Measurements from ENCODE around the gene NUDT16L1. TPM values are rescaled to one million over a fixed set of nuclear protein-coding genes. Genes with fewer than 3 reads are reported as not detected.

Gene NUDT16L1
- total and polyA plus RNA-seq, 5 donors from 2014 or later = 43.7 to 110 (median 88.0) TPM

GRCh38 chr16:4728676-4729075 is 35.3 kb downstream of the NUDT16L1 start:
- no peaks in the 10 kb centered on the region for H3K27me3 ChIP-seq (ENCODE audit: control insufficient read depth, insufficient read depth, low read length)
- peaks cover 16% of the 10 kb centered on the region for H3K36me3 Mint-ChIP-seq
- DNase-seq (no peak), ATAC-seq (ENCODE audit: low read depth in 2 of 2) (no peak)
- H3K4me1 ChIP-seq (ENCODE audit: control insufficient read depth, insufficient read depth, low read length, poor library complexity, severe bottlenecking) = peaks cover 6% of the 10 kb centered on the region
- H3K4me3 ChIP-seq (ENCODE audit: low read depth, low read length) = no peak overlapping the region
- H3K27me3 Mint-ChIP-seq = no peaks in the 10 kb centered on the region
- H3K4me1 Mint-ChIP-seq = peaks cover 8 to 10% (median 9%) of the 10 kb centered on the region in 4 donors
- H3K4me3 Mint-ChIP-seq = peak overlapping the region in 1 of 4 donors; percentile 68
- no peak overlapping the region for H3K27ac ChIP-seq (ENCODE audit: insufficient read depth, low read length, poor library complexity, severe bottlenecking)
- no peaks in the 10 kb centered on the region for H3K9me3 ChIP-seq (ENCODE audit: control insufficient read depth in 2 of 2, low read length in 2 of 2)
- peak overlapping the region in 1 of 3 donors; percentile 37 for H3K27ac Mint-ChIP-seq
- no peaks in the 10 kb centered on the region for H3K9me3 Mint-ChIP-seq
- H3K36me3 ChIP-seq (ENCODE audit: control insufficient read depth, insufficient read depth, low read length) = peaks cover 19% of the 10 kb centered on the region

GRCh38 chr16:4729876-4730275 is 36.5 kb downstream of the NUDT16L1 start:
- peaks cover 12% of the 10 kb centered on the region for H3K36me3 Mint-ChIP-seq
- no peaks in the 10 kb centered on the region for H3K27me3 ChIP-seq (ENCODE audit: control insufficient read depth, insufficient read depth, low read length)
- peaks cover 10% of the 10 kb centered on the region for H3K4me1 ChIP-seq (ENCODE audit: control insufficient read depth, insufficient read depth, low read length, poor library complexity, severe bottlenecking)
- no peaks in the 10 kb centered on the region for H3K9me3 ChIP-seq (ENCODE audit: control insufficient read depth in 2 of 2, low read length in 2 of 2)
- no peaks in the 10 kb centered on the region for H3K9me3 Mint-ChIP-seq
- DNase-seq (no peak), ATAC-seq (ENCODE audit: low read depth in 2 of 2) (no peak)
- no peak overlapping the region for H3K27ac ChIP-seq (ENCODE audit: insufficient read depth, low read length, poor library complexity, severe bottlenecking)
- peaks cover 5% of the 10 kb centered on the region for H3K27me3 Mint-ChIP-seq
- peaks cover 14% of the 10 kb centered on the region for H3K36me3 ChIP-seq (ENCODE audit: control insufficient read depth, insufficient read depth, low read length)
- no peak overlapping the region for H3K27ac Mint-ChIP-seq
- H3K4me3 Mint-ChIP-seq = peak overlapping the region in 1 of 4 donors; percentile 35
- no peak overlapping the region for H3K4me3 ChIP-seq (ENCODE audit: low read depth, low read length)
- H3K4me1 Mint-ChIP-seq = peaks cover 8 to 17% (median 10%) of the 10 kb centered on the region in 4 donors

- H3K27ac ChIP-seq (ENCODE audit: insufficient read depth, low read length, poor library complexity, severe bottlenecking) = no peak overlapping the region
- peaks cover 19% of the 10 kb centered on the region for H3K4me1 ChIP-seq (ENCODE audit: control insufficient read depth, insufficient read depth, low read length, poor library complexity, severe bottlenecking)
- peak overlapping the region; percentile 79 for H3K4me3 ChIP-seq (ENCODE audit: low read depth, low read length)
- peaks cover 3% of the 10 kb centered on the region for H3K36me3 ChIP-seq (ENCODE audit: control insufficient read depth, insufficient read depth, low read length)
- ATAC-seq (ENCODE audit: low read depth in 2 of 2) = no peak
- H3K9me3 ChIP-seq (ENCODE audit: control insufficient read depth in 2 of 2, low read length in 2 of 2) = no peaks in the 10 kb centered on the region
- Mint-ChIP-seq H3K4me3 (peak overlapping the region; percentile 90 to 98 (median 96)), H3K27ac (peak overlapping the region in 1 of 3 donors; percentile 87), H3K36me3 (peaks cover 5% of the 10 kb centered on the region), H3K9me3 (no peaks in the 10 kb centered on the region), H3K4me1 (peaks cover 5 to 22% (median 15%) of the 10 kb centered on the region in 4 donors), H3K27me3 (peaks cover 5% of the 10 kb centered on the region)
- no peaks in the 10 kb centered on the region for H3K27me3 ChIP-seq (ENCODE audit: control insufficient read depth, insufficient read depth, low read length)
- no peak for DNase-seq
Observed at GRCh38 chr16:4733211-4733742, 39.9 kb downstream of the NUDT16L1 start.

- peaks cover 19% of the 10 kb centered on the region for H3K4me1 ChIP-seq (ENCODE audit: control insufficient read depth, insufficient read depth, low read length, poor library complexity, severe bottlenecking)
- H3K9me3 ChIP-seq (ENCODE audit: control insufficient read depth in 2 of 2, low read length in 2 of 2) = no peaks in the 10 kb centered on the region
- peak overlapping the region; percentile 82 for H3K27ac ChIP-seq (ENCODE audit: insufficient read depth, low read length, poor library complexity, severe bottlenecking)
- peak in 1 of 3 donors; percentile 26 for DNase-seq
- H3K27me3 Mint-ChIP-seq = peaks cover 5% of the 10 kb centered on the region
- ATAC-seq (ENCODE audit: low read depth in 2 of 2) = peak in 1 of 2 donors; percentile 1
- peaks cover 5 to 22% (median 15%) of the 10 kb centered on the region in 4 donors for H3K4me1 Mint-ChIP-seq
- H3K27me3 ChIP-seq (ENCODE audit: control insufficient read depth, insufficient read depth, low read length) = no peaks in the 10 kb centered on the region
- H3K9me3 Mint-ChIP-seq = no peaks in the 10 kb centered on the region
- H3K4me3 ChIP-seq (ENCODE audit: low read depth, low read length) = peak overlapping the region; percentile 79
- peaks cover 3% of the 10 kb centered on the region for H3K36me3 ChIP-seq (ENCODE audit: control insufficient read depth, insufficient read depth, low read length)
- peak overlapping the region; percentile 90 to 98 (median 96) for H3K4me3 Mint-ChIP-seq
- peak overlapping the region in 2 of 3 donors; percentile 86 to 87 for H3K27ac Mint-ChIP-seq
- peaks cover 3% of the 10 kb centered on the region for H3K36me3 Mint-ChIP-seq
Observed at GRCh38 chr16:4733747-4734062, 40.3 kb downstream of the NUDT16L1 start.

- DNase-seq = peak; percentile 78 to 83 (median 82)
- peak within 1 kb of the TSS; percentile 87 to 89 (median 89) for H3K27ac Mint-ChIP-seq
- Histone ChIP-seq H3K27ac (ENCODE audit: insufficient read depth, low read length, poor library complexity, severe bottlenecking) (peak within 1 kb of the TSS; percentile 82), H3K27me3 (ENCODE audit: control insufficient read depth, insufficient read depth, low read length) (no peaks in the 10 kb centered on the region), H3K9me3 (ENCODE audit: control insufficient read depth in 2 of 2, low read length in 2 of 2) (no peaks in the 10 kb centered on the region), H3K36me3 (ENCODE audit: control insufficient read depth, insufficient read depth, low read length) (peaks cover 3% of the 10 kb centered on the region), H3K4me1 (ENCODE audit: control insufficient read depth, insufficient read depth, low read length, poor library complexity, severe bottlenecking) (peaks cover 19% of the 10 kb centered on the region), H3K4me3 (ENCODE audit: low read depth, low read length) (peak within 1 kb of the TSS; percentile 79)
- peak; percentile 81 to 82 for ATAC-seq (ENCODE audit: low read depth in 2 of 2)
- peaks cover 5% of the 10 kb centered on the region for H3K27me3 Mint-ChIP-seq
- no peaks in the 10 kb centered on the region for H3K9me3 Mint-ChIP-seq
- peak within 1 kb of the TSS; percentile 90 to 98 (median 96) for H3K4me3 Mint-ChIP-seq
- H3K36me3 Mint-ChIP-seq = no peaks in the 10 kb centered on the region
- H3K4me1 Mint-ChIP-seq = peaks cover 5 to 22% (median 15%) of the 10 kb centered on the region in 4 donors
Observed at GRCh38 chr16:4734063-4734729, 40.8 kb downstream of the NUDT16L1 start, which contains the start of the genes ANKS3 and DNAAF8. ANKS3 (minus strand) TSS chr16:4734271; CDS start chr16:4730149, 4,122 bp downstream. DNAAF8 (plus strand) TSS chr16:4734537; CDS start chr16:4736515, 1,978 bp downstream.

GRCh38 chr16:4734730-4735535 is 41.6 kb downstream of the NUDT16L1 start:
- Mint-ChIP-seq H3K4me3 (peak overlapping the region; percentile 90 to 98 (median 96)), H3K9me3 (no peaks in the 10 kb centered on the region), H3K27me3 (peaks cover 5% of the 10 kb centered on the region), H3K27ac (peak overlapping the region; percentile 87 to 89 (median 89)), H3K4me1 (peaks cover 5 to 22% (median 15%) of the 10 kb centered on the region in 4 donors), H3K36me3 (no peaks in the 10 kb centered on the region)
- H3K4me1 ChIP-seq (ENCODE audit: control insufficient read depth, insufficient read depth, low read length, poor library complexity, severe bottlenecking) = peaks cover 19% of the 10 kb centered on the region
- H3K27ac ChIP-seq (ENCODE audit: insufficient read depth, low read length, poor library complexity, severe bottlenecking) = peak overlapping the region; percentile 82
- peak; percentile 91 to 93 (median 92) for DNase-seq
- ATAC-seq (ENCODE audit: low read depth in 2 of 2) = peak; percentile 80 to 81
- no peaks in the 10 kb centered on the region for H3K9me3 ChIP-seq (ENCODE audit: control insufficient read depth in 2 of 2, low read length in 2 of 2)
- H3K36me3 ChIP-seq (ENCODE audit: control insufficient read depth, insufficient read depth, low read length) = peaks cover 3% of the 10 kb centered on the region
- no peaks in the 10 kb centered on the region for H3K27me3 ChIP-seq (ENCODE audit: control insufficient read depth, insufficient read depth, low read length)
- peak overlapping the region; percentile 75 for H3K4me3 ChIP-seq (ENCODE audit: low read depth, low read length)

GRCh38 chr16:4736546-4736945 is 43.2 kb downstream of the NUDT16L1 start:
- DNase-seq = no peak
- Histone ChIP-seq H3K9me3 (ENCODE audit: control insufficient read depth in 2 of 2, low read length in 2 of 2) (no peaks in the 10 kb centered on the region), H3K27me3 (ENCODE audit: control insufficient read depth, insufficient read depth, low read length) (no peaks in the 10 kb centered on the region), H3K36me3 (ENCODE audit: control insufficient read depth, insufficient read depth, low read length) (no peaks in the 10 kb centered on the region), H3K27ac (ENCODE audit: insufficient read depth, low read length, poor library complexity, severe bottlenecking) (no peak overlapping the region), H3K4me3 (ENCODE audit: low read depth, low read length) (no peak overlapping the region), H3K4me1 (ENCODE audit: control insufficient read depth, insufficient read depth, low read length, poor library complexity, severe bottlenecking) (peaks cover 19% of the 10 kb centered on the region)
- no peaks in the 10 kb centered on the region for H3K36me3 Mint-ChIP-seq
- H3K4me3 Mint-ChIP-seq = peak overlapping the region; percentile 19 to 84 (median 48)
- peaks cover 5 to 22% (median 13%) of the 10 kb centered on the region in 4 donors for H3K4me1 Mint-ChIP-seq
- no peak for ATAC-seq (ENCODE audit: low read depth in 2 of 2)
- peaks cover 5% of the 10 kb centered on the region for H3K27me3 Mint-ChIP-seq
- H3K9me3 Mint-ChIP-seq = no peaks in the 10 kb centered on the region
- H3K27ac Mint-ChIP-seq = peak overlapping the region in 1 of 3 donors; percentile 49
